Keratinocyte (primary cell): ENCODE results near the gene SSR1. TPM values are rescaled to one million over a fixed set of nuclear protein-coding genes. Genes with fewer than 3 reads are reported as not detected.

Experiments used
- DNase-seq: peaks from one replicate; pipeline ENCODE4 v3.0.0-alpha.2; 2011; ENCODE audit warnings: low read depth, missing footprints, low spot score
- FAIRE-seq: peaks from 2 replicates; lab custom pipeline; 2011; peaks lifted over from hg19 to GRCh38; lab: Jason Lieb, UNC
- H2AFZ ChIP-seq: 2 replicates; pipeline ENCODE4 v1.6.0; 2012; ENCODE audit warnings: low read length, control low read depth, inconsistent platforms; ENCODE audit not compliant: control insufficient read depth
- H3K27ac ChIP-seq: 2 replicates; pipeline ENCODE4 v1.5.1; 2011; ENCODE audit warnings: low read length; ENCODE audit not compliant: control insufficient read depth, insufficient read depth
- H3K27me3 ChIP-seq: 3 replicates; pipeline ENCODE4 v1.6.0; 2011; ENCODE audit warnings: low read length; ENCODE audit not compliant: control insufficient read depth, insufficient read depth; ENCODE audit errors: extremely low read depth
- H3K36me3 ChIP-seq, 2 experiments: 2 replicates in 1 of 2; 3 replicates in 1 of 2; pipeline ENCODE4 v1.5.1; 2011; ENCODE audit warnings: low read length in 2 of 2, mild to moderate bottlenecking in 1 of 2; ENCODE audit not compliant: control insufficient read depth in 2 of 2, insufficient read depth in 2 of 2; ENCODE audit errors: extremely low read depth in 1 of 2
- H3K4me1 ChIP-seq: 3 replicates; pipeline ENCODE4 v1.5.1; 2011; ENCODE audit warnings: low read length; ENCODE audit not compliant: control insufficient read depth, insufficient read depth; ENCODE audit errors: extremely low read depth
- H3K4me2 ChIP-seq: 3 replicates; pipeline ENCODE4 v1.6.0; 2011; ENCODE audit warnings: low read depth, low read length; ENCODE audit not compliant: control insufficient read depth, insufficient read depth; ENCODE audit errors: extremely low read depth
- H3K4me3 ChIP-seq, 3 experiments: fragments of 200-600 bp in 1 of 3; sonication (generic) in 1 of 3; 2 replicates in 2 of 3; 3 replicates in 1 of 3; pipeline ENCODE4 v1.5.1; 2011 to 2016; ENCODE audit warnings: low read length in 3 of 3, mild to moderate bottlenecking in 3 of 3, control low read depth in 2 of 3, inconsistent platforms in 1 of 3, low read depth in 1 of 3, mixed read lengths in 1 of 3, mixed run types in 1 of 3, moderate library complexity in 1 of 3; ENCODE audit not compliant: control insufficient read depth in 2 of 3, insufficient read depth in 2 of 3; ENCODE audit errors: extremely low read depth in 1 of 3
- H3K79me2 ChIP-seq: 2 replicates; pipeline ENCODE4 v1.6.0; 2012; ENCODE audit warnings: low read length; ENCODE audit not compliant: control insufficient read depth, insufficient read depth
- H3K9ac ChIP-seq: 3 replicates; pipeline ENCODE4 v1.6.0; 2011; ENCODE audit warnings: low read length; ENCODE audit not compliant: control insufficient read depth, insufficient read depth; ENCODE audit errors: extremely low read depth
- H3K9me1 ChIP-seq: 3 replicates; pipeline ENCODE4 v1.6.0; 2011; ENCODE audit warnings: low read length; ENCODE audit not compliant: control insufficient read depth, insufficient read depth; ENCODE audit errors: extremely low read depth
- H3K9me3 ChIP-seq: 2 replicates; pipeline ENCODE4 v1.5.1; 2012; ENCODE audit warnings: low read depth, low read length; ENCODE audit not compliant: control insufficient read depth
- H4K20me1 ChIP-seq: 3 replicates; pipeline ENCODE4 v1.6.0; 2011; ENCODE audit warnings: low read length; ENCODE audit not compliant: control insufficient read depth, insufficient read depth; ENCODE audit errors: extremely low read depth
- EZH2 ChIP-seq: IDR thresholded peaks from one replicate; pipeline ENCODE4 v1.6.1; 2012; ENCODE audit warnings: inconsistent platforms, mild to moderate bottlenecking, low read length, moderate library complexity
- dilution Hi-C: fragments of 300-500 bp; cut with MboI; formaldehyde crosslinking; loops from one replicate; pipeline ENCODE4 v1.7.0; 2020; ENCODE audit warnings: low sequenced_read_pairs; ENCODE audit not compliant: extremely low pct_ligation_motif_present
- polyA plus RNA-seq, 5 experiments: library from polyadenylated mRNA; depleted of rRNA in 3 of 5; stranded (reverse) in 3 of 5; stranded (forward) in 1 of 5; unstranded in 1 of 5; fragments of >200 nt; gene quantifications; 1 replicate in 1 of 5; 2 replicates in 3 of 5; 3 replicates in 1 of 5; pipeline versions ENCODE4 v1.2.1 to v1.2.3, GENCODE V29; 2011 to 2012; ENCODE audit warnings: missing spikeins in 2 of 5, low read depth in 1 of 5, low replicate concordance in 1 of 5
- TF ChIP-seq, protein P1 (sequence below), 3 experiments: IDR thresholded peaks in 1 of 3; conservative IDR thresholded peaks in 1 of 3; optimal IDR thresholded peaks in 1 of 3; 2 replicates in 2 of 3; 3 replicates in 1 of 3; pipeline versions ENCODE3 to v1.5.1; 2011; ENCODE audit warnings: low read length in 3 of 3, mild to moderate bottlenecking in 3 of 3, moderate library complexity in 2 of 3, control low read depth in 1 of 3, inconsistent platforms in 1 of 3; ENCODE audit not compliant: insufficient read depth in 2 of 3; ENCODE audit errors: extremely low read depth in 1 of 3

The SSR1 gene
- polyA plus RNA-seq, 1 donor (not counting 4 experiments of a cell fraction or from before 2014, with no cell fraction given), result 188 TPM

DNA sequence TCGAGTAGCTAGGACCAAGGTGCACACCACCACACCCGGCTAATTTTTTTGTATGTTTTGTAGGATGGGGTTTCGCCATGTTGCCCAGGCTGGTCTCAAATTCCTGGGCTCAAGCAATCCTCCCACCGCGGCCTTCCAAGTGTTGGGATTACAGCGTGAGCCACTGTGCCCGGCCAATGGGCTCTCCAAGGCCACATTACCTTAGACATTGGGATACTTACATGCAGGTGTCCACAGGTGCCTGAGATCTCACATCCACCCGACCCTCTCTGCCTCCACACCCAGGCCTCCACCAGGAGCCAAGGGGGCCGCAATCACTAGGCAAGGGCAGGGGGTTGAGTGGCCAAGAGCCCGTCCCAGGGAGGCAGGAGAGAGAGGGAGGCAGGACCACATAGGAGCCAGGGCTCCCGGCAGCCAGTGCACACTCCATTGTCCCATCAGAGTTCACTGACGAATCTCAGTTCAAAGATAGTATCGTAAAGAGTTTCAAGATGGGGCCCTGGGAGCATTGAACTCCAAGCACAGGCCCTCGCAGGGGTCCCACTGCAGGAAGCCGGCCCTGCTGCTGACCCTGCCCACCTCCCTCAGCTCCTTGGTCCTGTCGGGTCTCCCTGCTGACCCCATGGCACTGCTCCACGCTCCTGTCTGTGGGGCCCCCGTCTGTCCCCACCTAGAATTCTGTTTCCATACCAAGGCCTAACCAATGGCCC is 55.3 kb downstream of the SSR1 start:
- Histone ChIP-seq H3K4me1 (peaks cover 16% of the 10 kb centered on the region), H3K9ac (no peak overlapping the region), H3K36me3 (no peaks in the 10 kb centered on the region), H3K79me2 (no peaks in the 10 kb centered on the region), H3K9me1 (no peaks in the 10 kb centered on the region), H3K4me2 (no peak overlapping the region), H3K27ac (no peak overlapping the region), H3K4me3 (no peak overlapping the region), H4K20me1 (no peaks in the 10 kb centered on the region), H3K27me3 (no peaks in the 10 kb centered on the region), H2AFZ (no peak overlapping the region), H3K9me3 (no peaks in the 10 kb centered on the region)
- TF ChIP-seq EZH2, result no peak
- TF ChIP-seq, protein P1, sequence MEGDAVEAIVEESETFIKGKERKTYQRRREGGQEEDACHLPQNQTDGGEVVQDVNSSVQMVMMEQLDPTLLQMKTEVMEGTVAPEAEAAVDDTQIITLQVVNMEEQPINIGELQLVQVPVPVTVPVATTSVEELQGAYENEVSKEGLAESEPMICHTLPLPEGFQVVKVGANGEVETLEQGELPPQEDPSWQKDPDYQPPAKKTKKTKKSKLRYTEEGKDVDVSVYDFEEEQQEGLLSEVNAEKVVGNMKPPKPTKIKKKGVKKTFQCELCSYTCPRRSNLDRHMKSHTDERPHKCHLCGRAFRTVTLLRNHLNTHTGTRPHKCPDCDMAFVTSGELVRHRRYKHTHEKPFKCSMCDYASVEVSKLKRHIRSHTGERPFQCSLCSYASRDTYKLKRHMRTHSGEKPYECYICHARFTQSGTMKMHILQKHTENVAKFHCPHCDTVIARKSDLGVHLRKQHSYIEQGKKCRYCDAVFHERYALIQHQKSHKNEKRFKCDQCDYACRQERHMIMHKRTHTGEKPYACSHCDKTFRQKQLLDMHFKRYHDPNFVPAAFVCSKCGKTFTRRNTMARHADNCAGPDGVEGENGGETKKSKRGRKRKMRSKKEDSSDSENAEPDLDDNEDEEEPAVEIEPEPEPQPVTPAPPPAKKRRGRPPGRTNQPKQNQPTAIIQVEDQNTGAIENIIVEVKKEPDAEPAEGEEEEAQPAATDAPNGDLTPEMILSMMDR (optimal IDR thresholded peaks at IDR 0.05 in 1 of 3, IDR thresholded peaks at IDR 0.05 in 1 of 3, conservative IDR thresholded peaks at IDR 0.05 in 1 of 3; ENCODE audit: extremely low read depth in 1 of 3, insufficient read depth in 2 of 3, low read length in 3 of 3), result no peak
- FAIRE-seq, result no peak
- DNase-seq, result no peak
- dilution Hi-C loops, result no loop called here

DNA sequence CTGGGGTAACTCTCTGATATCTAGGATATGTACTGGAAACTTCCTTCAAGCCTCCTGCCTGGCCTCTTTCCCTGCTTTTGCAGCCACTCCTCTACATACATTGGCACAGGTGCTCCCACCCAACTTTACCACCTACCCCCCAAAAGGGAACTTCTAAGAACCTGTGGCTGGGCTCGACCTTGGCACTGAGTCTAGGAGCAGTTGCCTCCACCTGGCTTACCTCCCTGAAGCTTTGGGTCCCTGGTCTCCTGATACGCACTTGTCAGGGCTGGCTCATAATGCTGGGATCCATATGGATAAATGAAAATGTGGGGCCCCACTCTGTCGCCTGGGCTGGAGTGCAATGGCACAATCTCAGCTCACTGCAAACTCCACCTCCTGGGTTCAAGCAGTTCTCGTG is 56.2 kb downstream of the SSR1 start:
- Histone ChIP-seq H3K27me3 (no peaks in the 10 kb centered on the region), H3K79me2 (no peaks in the 10 kb centered on the region), H3K9me3 (no peaks in the 10 kb centered on the region), H3K4me1 (peaks cover 11% of the 10 kb centered on the region), H4K20me1 (no peaks in the 10 kb centered on the region), H3K4me2 (no peak overlapping the region), H3K9ac (no peak overlapping the region), H3K4me3 (no peak overlapping the region), H3K27ac (no peak overlapping the region), H2AFZ (no peak overlapping the region), H3K9me1 (no peaks in the 10 kb centered on the region), H3K36me3 (peaks cover 0 to 4% of the 10 kb centered on the region in 2 experiments)
- dilution Hi-C loops, result no loop called here
- DNase-seq (no peak), FAIRE-seq (no peak)
- TF ChIP-seq, protein P1 (optimal IDR thresholded peaks at IDR 0.05 in 1 of 3, IDR thresholded peaks at IDR 0.05 in 1 of 3, conservative IDR thresholded peaks at IDR 0.05 in 1 of 3; ENCODE audit: extremely low read depth in 1 of 3, insufficient read depth in 2 of 3, low read length in 3 of 3), result no peak
- no peak for TF ChIP-seq EZH2
